H9 (cell line): Measurements from ENCODE around the gene TSPOAP1. TPM values are rescaled to one million over a fixed set of nuclear protein-coding genes. Genes with fewer than 3 reads are reported as not detected.

Source experiments
- DNase-seq: peaks from one replicate; pipeline ENCODE4 v3.0.0-alpha.2; 2017
- H2AFZ ChIP-seq: one replicate; pipeline ENCODE4 v1.6.1; 2013; ENCODE audit warnings: mild to moderate bottlenecking, low read length, control low read depth, moderate library complexity
- H2AK5ac ChIP-seq: 2 replicates; pipeline ENCODE4 v1.6.1; 2013; ENCODE audit warnings: low read length, control low read depth, mixed read lengths; ENCODE audit not compliant: insufficient read length
- H2BK120ac ChIP-seq: one replicate; pipeline ENCODE4 v1.6.1; 2013; ENCODE audit warnings: low read depth, mild to moderate bottlenecking, low read length, control low read depth, inconsistent platforms; ENCODE audit not compliant: poor library complexity, severe bottlenecking
- H2BK12ac ChIP-seq: 2 replicates; pipeline ENCODE4 v1.6.1; 2013; ENCODE audit warnings: low read length, control low read depth, mixed read lengths, low read depth; ENCODE audit not compliant: insufficient read length
- H2BK15ac ChIP-seq: 2 replicates; pipeline ENCODE4 v1.6.1; 2013; ENCODE audit warnings: low read depth, low read length, control low read depth
- H2BK20ac ChIP-seq: one replicate; pipeline ENCODE4 v1.6.1; 2013; ENCODE audit warnings: low read depth, mild to moderate bottlenecking, low read length, control low read depth, inconsistent platforms; ENCODE audit not compliant: poor library complexity, severe bottlenecking
- H2BK5ac ChIP-seq: 2 replicates; pipeline ENCODE4 v1.6.1; 2013; ENCODE audit warnings: low read length, control low read depth, mixed read lengths; ENCODE audit not compliant: insufficient read length
- H3K14ac ChIP-seq: 2 replicates; pipeline ENCODE4 v1.6.1; 2013; ENCODE audit warnings: low read length, control low read depth; ENCODE audit not compliant: insufficient read depth
- H3K18ac ChIP-seq: 2 replicates; pipeline ENCODE4 v1.6.1; 2013; ENCODE audit warnings: low read depth, mild to moderate bottlenecking, mixed read lengths, low read length, control low read depth; ENCODE audit not compliant: insufficient read length
- H3K23ac ChIP-seq: 2 replicates; pipeline ENCODE4 v1.6.1; 2013; ENCODE audit warnings: low read length, control low read depth, mixed read lengths, low read depth; ENCODE audit not compliant: insufficient read length
- H3K23me2 ChIP-seq: 2 replicates; pipeline ENCODE4 v1.6.1; 2013; ENCODE audit warnings: low read depth, mild to moderate bottlenecking, mixed read lengths, low read length, control low read depth; ENCODE audit not compliant: insufficient read length, poor library complexity, severe bottlenecking
- H3K27ac ChIP-seq: 2 replicates; pipeline ENCODE4 v1.5.1; 2013; ENCODE audit warnings: low read length, control low read depth, mixed read lengths, low read depth; ENCODE audit not compliant: insufficient read length
- H3K27me3 ChIP-seq: 2 replicates; pipeline ENCODE4 v1.6.1; 2013; ENCODE audit warnings: low read length, control low read depth, inconsistent platforms; ENCODE audit not compliant: insufficient read depth
- H3K4ac ChIP-seq: 2 replicates; pipeline ENCODE4 v1.6.1; 2013; ENCODE audit warnings: low read depth, mild to moderate bottlenecking, control low read depth, inconsistent platforms, low read length, moderate library complexity
- H3K4me1 ChIP-seq: 2 replicates; pipeline ENCODE4 v1.6.1; 2013; ENCODE audit warnings: low read length, control low read depth, inconsistent platforms; ENCODE audit not compliant: insufficient read depth
- H3K4me2 ChIP-seq: 2 replicates; pipeline ENCODE4 v1.6.1; 2013; ENCODE audit warnings: low read length, control low read depth, mixed read lengths; ENCODE audit not compliant: insufficient read length, insufficient read depth
- H3K56ac ChIP-seq: 2 replicates; pipeline ENCODE4 v1.6.1; 2013; ENCODE audit warnings: low read depth, mild to moderate bottlenecking, mixed read lengths, low read length, control low read depth; ENCODE audit not compliant: insufficient read length
- H3K79me1 ChIP-seq: 2 replicates; pipeline ENCODE4 v1.6.1; 2013; ENCODE audit warnings: low read depth, mild to moderate bottlenecking, moderate library complexity, low read length, control low read depth, inconsistent platforms; ENCODE audit not compliant: insufficient read depth, poor library complexity, severe bottlenecking
- H3K79me2 ChIP-seq: 2 replicates; pipeline ENCODE4 v1.6.1; 2013; ENCODE audit warnings: low read length, control low read depth, inconsistent platforms; ENCODE audit not compliant: insufficient read depth
- H3K9ac ChIP-seq: 2 replicates; pipeline ENCODE4 v1.6.1; 2013; ENCODE audit warnings: low read length, control low read depth, mixed read lengths; ENCODE audit not compliant: insufficient read length; ENCODE audit errors: extremely low read depth
- H3K9me3 ChIP-seq: one replicate; pipeline ENCODE4 v1.6.1; 2013; ENCODE audit warnings: low read depth, low read length, inconsistent platforms; ENCODE audit not compliant: control insufficient read depth
- H3T11ph ChIP-seq: one replicate; pipeline ENCODE4 v1.6.1; 2013; ENCODE audit warnings: mild to moderate bottlenecking, low read length, control low read depth, inconsistent platforms
- H4K20me1 ChIP-seq: one replicate; pipeline ENCODE4 v1.6.1; 2013; ENCODE audit not compliant: control insufficient read depth, insufficient read length, insufficient read depth
- H4K5ac ChIP-seq: 2 replicates; pipeline ENCODE4 v1.6.1; 2013; ENCODE audit warnings: low read depth, mild to moderate bottlenecking, mixed read lengths, low read length, control low read depth; ENCODE audit not compliant: insufficient read length
- H4K8ac ChIP-seq: replicated peaks from 2 replicates; pipeline ENCODE4 v1.6.1; 2013; ENCODE audit warnings: low read length, control low read depth, mixed read lengths, low read depth; ENCODE audit not compliant: insufficient read length
- H4K91ac ChIP-seq: 2 replicates; pipeline ENCODE4 v1.6.1; 2013; ENCODE audit warnings: low read depth, mild to moderate bottlenecking, moderate library complexity, mixed read lengths, low read length, control low read depth; ENCODE audit not compliant: insufficient read length
- H3K27ac Mint-ChIP-seq, 3 experiments: 2 replicates in 2 of 3; 3 replicates in 1 of 3; pipeline ENCODE4 v1.8.0; 2020 to 2021; ENCODE audit warnings: mixed read lengths in 3 of 3, mild to moderate bottlenecking in 1 of 3, moderate library complexity in 1 of 3
- H3K27me3 Mint-ChIP-seq: 2 replicates; pipeline ENCODE4 v1.8.0; 2021; ENCODE audit warnings: low read depth, mild to moderate bottlenecking, moderate library complexity, mixed read lengths
- H3K36me3 Mint-ChIP-seq, 3 experiments: 2 replicates in 2 of 3; 3 replicates in 1 of 3; pipeline ENCODE4 v1.8.0; 2020 to 2021; ENCODE audit warnings: low read depth in 3 of 3, mixed read lengths in 3 of 3; ENCODE audit not compliant: insufficient read depth in 1 of 3
- H3K4me1 Mint-ChIP-seq, 2 experiments: 2 replicates each; pipeline ENCODE4 v1.8.0; 2020; ENCODE audit warnings: mixed read lengths in 2 of 2
- H3K4me3 Mint-ChIP-seq, 2 experiments: 2 replicates in 1 of 2; 3 replicates in 1 of 2; pipeline ENCODE4 v1.8.0; 2020 to 2021; ENCODE audit warnings: mild to moderate bottlenecking in 2 of 2, mixed read lengths in 2 of 2, moderate library complexity in 1 of 2
- H3K9me3 Mint-ChIP-seq, 2 experiments: 2 replicates in 1 of 2; 3 replicates in 1 of 2; pipeline ENCODE4 v1.8.0; 2020; ENCODE audit warnings: mild to moderate bottlenecking in 2 of 2, mixed read lengths in 2 of 2, moderate library complexity in 1 of 2
- WGBS: extraction: QIAGEN DNeasy Blood & Tissue Kit; methylation state at CpG from one replicate; pipeline ENCODE4 v1.1.7; 2013; ENCODE audit warnings: missing lambda C conversion rate, low lambda C conversion rate, mixed read lengths; ENCODE audit not compliant: insufficient read length; ENCODE audit errors: extremely low coverage; 5-methylcytosine and 5-hydroxymethylcytosine counted together
- total RNA-seq: library from RNA; stranded (reverse); gene quantifications from 2 replicates; pipeline ENCODE4 v1.2.1, GENCODE V29; 2021
- TF ChIP-seq, protein P1 (sequence below): fragments of 200-600 bp; sonication (generic); conservative IDR thresholded peaks from 3 replicates; pipeline ENCODE4 v1.8.0; 2021; ENCODE audit warnings: antibody characterized with exemption, mild to moderate bottlenecking

Gene TSPOAP1
- total RNA-seq, 1 experiment from 2014 or later: 17.3 TPM

DNA sequence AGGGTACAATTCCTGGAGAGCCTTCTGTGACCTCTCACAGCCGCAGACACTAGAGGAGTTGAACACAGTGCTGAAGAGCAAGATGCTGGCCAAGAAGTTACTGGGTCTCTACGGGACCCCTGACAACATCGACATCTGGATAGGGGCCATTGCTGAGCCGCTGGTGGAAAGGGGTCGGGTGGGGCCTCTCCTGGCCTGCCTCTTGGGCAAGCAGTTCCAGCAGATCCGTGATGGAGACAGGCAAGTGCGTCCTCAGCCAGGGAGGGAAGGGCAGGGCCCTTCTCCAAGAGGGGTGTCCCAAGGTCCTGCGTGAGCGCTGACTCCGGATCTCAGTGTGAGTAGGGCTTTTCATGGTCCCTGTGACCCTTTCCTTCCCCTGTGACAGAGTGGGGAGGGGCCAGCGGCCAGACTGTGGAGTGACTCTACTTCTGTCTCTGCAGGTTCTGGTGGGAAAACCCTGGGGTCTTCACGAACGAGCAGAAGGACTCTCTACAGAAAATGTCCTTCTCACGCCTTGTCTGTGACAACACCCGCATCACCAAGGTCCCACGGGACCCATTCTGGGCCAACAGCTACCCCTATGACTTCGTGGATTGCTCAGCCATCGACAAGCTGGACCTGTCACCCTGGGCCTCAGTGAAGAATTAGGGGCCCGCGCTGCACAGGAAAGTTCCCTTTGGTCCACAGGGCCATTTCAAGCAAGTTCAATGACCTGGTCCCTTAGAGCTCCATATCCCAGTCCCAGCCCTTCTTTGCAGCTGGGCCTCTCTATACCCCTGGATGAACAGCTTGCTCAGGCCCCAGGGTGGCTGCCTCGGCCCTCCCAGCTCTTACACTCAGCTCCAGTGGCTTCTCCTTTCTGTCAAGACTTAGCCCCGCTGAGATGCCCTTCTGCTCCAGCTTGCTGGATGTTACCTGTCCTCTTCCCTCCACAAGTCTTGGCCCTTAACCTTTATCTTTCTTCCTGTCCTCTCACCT is 61.0 kb downstream of the TSPOAP1 start:
- no peak overlapping the region for H4K5ac ChIP-seq
- no peak overlapping the region for H2BK15ac ChIP-seq
- no peak overlapping the region for H2BK5ac ChIP-seq
- H3K23me2 ChIP-seq: no peaks in the 10 kb centered on the region
- no peak overlapping the region; a peak in 1 of 5 replicates for H3K4me3 Mint-ChIP-seq
- H3K4me2 ChIP-seq: no peak overlapping the region
- H4K8ac ChIP-seq: no peak overlapping the region
- no peak overlapping the region for H2AK5ac ChIP-seq
- H3K27ac Mint-ChIP-seq: no peak overlapping the region
- WGBS: no CpG with 5 or more reads among the region's 22 CpGs
- H2BK12ac ChIP-seq: no peak overlapping the region
- no peaks in the 10 kb centered on the region for H3K9me3 ChIP-seq
- H3K79me2 ChIP-seq: no peaks in the 10 kb centered on the region
- H3K9me3 Mint-ChIP-seq: no peaks in the 10 kb centered on the region
- no peak for DNase-seq
- H3K79me1 ChIP-seq: no peaks in the 10 kb centered on the region
- H3K18ac ChIP-seq: no peak overlapping the region
- H3K27me3 Mint-ChIP-seq: peaks cover 37% of the 10 kb centered on the region
- no peak overlapping the region for H3K56ac ChIP-seq
- H3K23ac ChIP-seq: no peak overlapping the region
- no peaks in the 10 kb centered on the region for H3K4me1 Mint-ChIP-seq
- H2BK120ac ChIP-seq: no peak overlapping the region
- H4K20me1 ChIP-seq: no peaks in the 10 kb centered on the region
- H3K4ac ChIP-seq: no peak overlapping the region
- H2BK20ac ChIP-seq: no peak overlapping the region
- no peaks in the 10 kb centered on the region for H3K4me1 ChIP-seq
- no peak overlapping the region for H2AFZ ChIP-seq
- TF ChIP-seq, protein P1, sequence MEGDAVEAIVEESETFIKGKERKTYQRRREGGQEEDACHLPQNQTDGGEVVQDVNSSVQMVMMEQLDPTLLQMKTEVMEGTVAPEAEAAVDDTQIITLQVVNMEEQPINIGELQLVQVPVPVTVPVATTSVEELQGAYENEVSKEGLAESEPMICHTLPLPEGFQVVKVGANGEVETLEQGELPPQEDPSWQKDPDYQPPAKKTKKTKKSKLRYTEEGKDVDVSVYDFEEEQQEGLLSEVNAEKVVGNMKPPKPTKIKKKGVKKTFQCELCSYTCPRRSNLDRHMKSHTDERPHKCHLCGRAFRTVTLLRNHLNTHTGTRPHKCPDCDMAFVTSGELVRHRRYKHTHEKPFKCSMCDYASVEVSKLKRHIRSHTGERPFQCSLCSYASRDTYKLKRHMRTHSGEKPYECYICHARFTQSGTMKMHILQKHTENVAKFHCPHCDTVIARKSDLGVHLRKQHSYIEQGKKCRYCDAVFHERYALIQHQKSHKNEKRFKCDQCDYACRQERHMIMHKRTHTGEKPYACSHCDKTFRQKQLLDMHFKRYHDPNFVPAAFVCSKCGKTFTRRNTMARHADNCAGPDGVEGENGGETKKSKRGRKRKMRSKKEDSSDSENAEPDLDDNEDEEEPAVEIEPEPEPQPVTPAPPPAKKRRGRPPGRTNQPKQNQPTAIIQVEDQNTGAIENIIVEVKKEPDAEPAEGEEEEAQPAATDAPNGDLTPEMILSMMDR: no peak
- H3K36me3 Mint-ChIP-seq: no peaks in the 10 kb centered on the region
- H3K14ac ChIP-seq: no peak overlapping the region; the same call in 1 of the 2 replicates
- no peak overlapping the region for H3T11ph ChIP-seq
- H3K9ac ChIP-seq: no peak overlapping the region
- no peak overlapping the region for H4K91ac ChIP-seq
- H3K27ac ChIP-seq: no peak overlapping the region
- no peaks in the 10 kb centered on the region for H3K27me3 ChIP-seq
